A375 (cell line): ENCODE data around the gene FGF21. TPM values are rescaled to one million over a fixed set of nuclear protein-coding genes. Genes with fewer than 3 reads are reported as not detected.

Source experiments
- small RNA-seq: library from RNA; depleted of rRNA; stranded (forward); fragments of <200 nt; gene quantifications from one replicate; pipeline ENCODE3, GENCODE V24; 2014
- total RNA-seq: library from RNA; depleted of rRNA; stranded (reverse); fragments of >200 nt; shearing (Covaris generic); gene quantifications from 2 replicates; pipeline ENCODE4 v1.2.3, GENCODE V29; 2014; rRNA removed

FGF21 gene
- 0.11 and 1.8 TPM in 2 replicates for total RNA-seq

GRCh38 chr19:48755084-48755641, at the start of gene FGF21:
Gene FGF21, plus strand, starts transcription at chr19:48755524. Its CDS starts 713 bp downstream, at chr19:48756237.

GRCh38 chr19:48719263-48720171, 35.8 kb upstream of the FGF21 start, which contains the start of gene MAMSTR:
Gene MAMSTR, minus strand, starts transcription at chr19:48719725. Its CDS starts 694 bp downstream, at chr19:48719031.

GRCh38 chr19:48740164-48740972, 15.0 kb upstream of the FGF21 start, which contains the start of gene RASIP1:
Gene RASIP1, minus strand, starts transcription at chr19:48740610. Its CDS starts 328 bp downstream, at chr19:48740282.

GRCh38 chr19:48746738-48747575, 8.4 kb upstream of the FGF21 start, which contains the start of gene IZUMO1:
Gene IZUMO1, minus strand, starts transcription at chr19:48746909. Its CDS starts 1,050 bp downstream, at chr19:48745859.

GRCh38 chr19:48752496-48753365, 2.6 kb upstream of the FGF21 start, which contains the start of gene FUT1:
Gene FUT1, minus strand, starts transcription at chr19:48752641. Its CDS starts 1,360 bp downstream, at chr19:48751281.

Small RNA genes lying within 50 kb of the gene (small RNA-seq; reads per million reads assigned to genes)
- gene RNU6-317P = not detected

Other genes with a start within 250 kb of the FGF21 start
- 0.37 TPM in 1 of 2 replicates, not detected in the other for gene LMTK3, start 243.7 kb upstream of the FGF21 start, total RNA-seq
- gene SULT2B1, start 203.4 kb upstream of the FGF21 start, total RNA-seq = not detected in 2 replicates
- gene SPACA4, start 148.8 kb upstream of the FGF21 start, total RNA-seq = not detected in 2 replicates
- gene FAM83E, start 140.4 kb upstream of the FGF21 start, total RNA-seq = 1.8 and 2.0 TPM in 2 replicates
- 2,777 and 2,986 TPM in 2 replicates for gene RPL18, start 136.3 kb upstream of the FGF21 start, total RNA-seq
- gene SPHK2, start 136.0 kb upstream of the FGF21 start, total RNA-seq = 16.5 and 19.3 TPM in 2 replicates
- 18.2 and 19.2 TPM in 2 replicates for gene DBP, start 118.1 kb upstream of the FGF21 start, total RNA-seq
- 2.6 and 2.8 TPM in 2 replicates for gene CA11, start 109.3 kb upstream of the FGF21 start, total RNA-seq
- gene NTN5, start 82.5 kb upstream of the FGF21 start, total RNA-seq = 0.21 TPM in 1 of 2 replicates, not detected in the other
- gene FUT2, start 59.6 kb upstream of the FGF21 start, total RNA-seq = not detected in 2 replicates
- 0.30 TPM in 1 of 2 replicates, not detected in the other for gene MAMSTR, start 35.8 kb upstream of the FGF21 start, total RNA-seq
- gene RASIP1, start 14.9 kb upstream of the FGF21 start, total RNA-seq = 0.08 TPM in 1 of 2 replicates, not detected in the other
- gene IZUMO1, start 8.6 kb upstream of the FGF21 start, total RNA-seq = not detected in 2 replicates
- 1.9 and 3.2 TPM in 2 replicates for gene FUT1, start 2.9 kb upstream of the FGF21 start, total RNA-seq
- 58.9 and 62.1 TPM in 2 replicates for gene BCAT2, start 55.5 kb downstream of the FGF21 start, total RNA-seq
- gene HSD17B14, start 81.0 kb downstream of the FGF21 start, total RNA-seq = 0.45 TPM in 1 of 2 replicates, not detected in the other
- 12.7 and 24.4 TPM in 2 replicates for gene PLEKHA4, start 113.1 kb downstream of the FGF21 start, total RNA-seq
- 186 and 188 TPM in 2 replicates for gene PPP1R15A, start 116.9 kb downstream of the FGF21 start, total RNA-seq
- gene TULP2, start 143.2 kb downstream of the FGF21 start, total RNA-seq = not detected in 2 replicates
- 193 and 199 TPM in 2 replicates for gene NUCB1, start 144.8 kb downstream of the FGF21 start, total RNA-seq
- not detected in 2 replicates for gene DHDH, start 178.2 kb downstream of the FGF21 start, total RNA-seq
- gene BAX, start 199.4 kb downstream of the FGF21 start, total RNA-seq = 72.4 and 87.3 TPM in 2 replicates
- gene FTL, start 209.8 kb downstream of the FGF21 start, total RNA-seq = 1,177 and 1,345 TPM in 2 replicates
- gene GYS1, start 237.8 kb downstream of the FGF21 start, total RNA-seq = 34.0 and 35.2 TPM in 2 replicates
- gene RUVBL2, start 238.4 kb downstream of the FGF21 start, total RNA-seq = 568 and 573 TPM in 2 replicates